Osteocyte (in vitro differentiated cells): Measurements from ENCODE around the gene SCN5A. TPM values are rescaled to one million over a fixed set of nuclear protein-coding genes. Genes with fewer than 3 reads are reported as not detected.
A peak's percentile ranks its signal among the peaks of the same experiment; 100 is the strongest.

Experiments used
- DNase-seq: peaks from one replicate; pipeline ENCODE4 v3.0.0; 2021; ENCODE audit warnings: mixed read lengths; ENCODE audit not compliant: unreplicated experiment; ENCODE audit errors: extremely low spot score
- H3K27ac Mint-ChIP-seq: one replicate; pipeline ENCODE4 v1.8.0; 2021; ENCODE audit warnings: mild to moderate bottlenecking, mixed read lengths; ENCODE audit not compliant: unreplicated experiment
- H3K27me3 Mint-ChIP-seq: one replicate; pipeline ENCODE4 v1.8.0; 2021; ENCODE audit warnings: mixed read lengths; ENCODE audit not compliant: unreplicated experiment
- H3K36me3 Mint-ChIP-seq: one replicate; pipeline ENCODE4 v1.8.0; 2021; ENCODE audit warnings: mixed read lengths; ENCODE audit not compliant: unreplicated experiment
- H3K4me1 Mint-ChIP-seq: one replicate; pipeline ENCODE4 v1.8.0; 2021; ENCODE audit warnings: mixed read lengths; ENCODE audit not compliant: unreplicated experiment
- H3K4me3 Mint-ChIP-seq: one replicate; pipeline ENCODE4 v1.8.0; 2021; ENCODE audit warnings: mild to moderate bottlenecking, moderate library complexity, mixed read lengths; ENCODE audit not compliant: unreplicated experiment
- H3K9me3 Mint-ChIP-seq: one replicate; pipeline ENCODE4 v1.8.0; 2021; ENCODE audit warnings: mixed read lengths; ENCODE audit not compliant: unreplicated experiment
- total RNA-seq: library from RNA; stranded (reverse); gene quantifications from 2 replicates; pipeline ENCODE4 v1.2.1, GENCODE V29; 2021
- TF ChIP-seq, protein P1 (sequence below): fragments of 200-600 bp; sonication (generic); IDR thresholded peaks from 2 replicates; pipeline ENCODE4 v1.5.0; 2021; ENCODE audit warnings: antibody characterized with exemption, mild to moderate bottlenecking, moderate library complexity

Gene SCN5A
- total RNA-seq, 1 donor from 2014 or later = not detected

- TF ChIP-seq, protein P1, sequence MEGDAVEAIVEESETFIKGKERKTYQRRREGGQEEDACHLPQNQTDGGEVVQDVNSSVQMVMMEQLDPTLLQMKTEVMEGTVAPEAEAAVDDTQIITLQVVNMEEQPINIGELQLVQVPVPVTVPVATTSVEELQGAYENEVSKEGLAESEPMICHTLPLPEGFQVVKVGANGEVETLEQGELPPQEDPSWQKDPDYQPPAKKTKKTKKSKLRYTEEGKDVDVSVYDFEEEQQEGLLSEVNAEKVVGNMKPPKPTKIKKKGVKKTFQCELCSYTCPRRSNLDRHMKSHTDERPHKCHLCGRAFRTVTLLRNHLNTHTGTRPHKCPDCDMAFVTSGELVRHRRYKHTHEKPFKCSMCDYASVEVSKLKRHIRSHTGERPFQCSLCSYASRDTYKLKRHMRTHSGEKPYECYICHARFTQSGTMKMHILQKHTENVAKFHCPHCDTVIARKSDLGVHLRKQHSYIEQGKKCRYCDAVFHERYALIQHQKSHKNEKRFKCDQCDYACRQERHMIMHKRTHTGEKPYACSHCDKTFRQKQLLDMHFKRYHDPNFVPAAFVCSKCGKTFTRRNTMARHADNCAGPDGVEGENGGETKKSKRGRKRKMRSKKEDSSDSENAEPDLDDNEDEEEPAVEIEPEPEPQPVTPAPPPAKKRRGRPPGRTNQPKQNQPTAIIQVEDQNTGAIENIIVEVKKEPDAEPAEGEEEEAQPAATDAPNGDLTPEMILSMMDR = no peak
- Mint-ChIP-seq H3K4me3 (no peak overlapping the region), H3K27me3 (no peaks in the 10 kb centered on the region)
Observed at GRCh38 chr3:38583688-38584087, 65.8 kb downstream of the SCN5A start.

DNA sequence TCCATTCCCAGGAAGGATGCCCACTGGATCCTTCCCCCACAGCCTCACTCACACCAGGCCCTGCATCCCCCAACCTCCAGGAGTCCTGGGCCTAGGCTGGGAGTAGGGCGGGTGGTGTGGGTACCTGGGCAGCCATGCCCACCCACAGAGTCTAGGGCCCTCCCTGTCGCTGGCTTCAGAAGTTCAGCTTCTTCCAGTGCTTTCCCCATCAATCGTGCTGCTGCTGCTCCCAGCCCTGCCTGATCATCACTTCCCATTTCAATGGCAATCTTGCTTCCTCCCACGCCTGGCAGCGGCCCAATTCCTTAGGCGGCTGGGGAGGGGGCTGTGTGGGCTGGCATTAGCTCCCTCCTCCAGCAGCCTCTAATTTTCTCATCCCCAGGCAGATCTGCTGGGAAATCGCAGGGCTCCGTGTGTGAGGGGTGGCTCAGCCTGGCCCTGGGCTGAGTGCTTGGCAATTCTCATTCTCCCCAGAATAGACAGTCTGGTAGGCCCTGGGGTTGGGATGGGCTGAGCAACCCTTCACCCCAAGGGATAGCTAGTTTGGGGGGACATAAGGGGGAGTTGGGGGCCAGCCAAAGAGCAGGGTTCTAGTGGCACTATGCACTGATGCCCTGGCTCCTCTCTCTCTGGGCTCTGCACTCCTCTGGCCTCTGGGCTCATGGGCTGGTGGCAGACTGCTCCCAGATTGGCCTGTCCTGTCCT lies 66.4 kb downstream of the SCN5A start:
- TF ChIP-seq, protein P1 = no peak
- Mint-ChIP-seq H3K4me1 (no peaks in the 10 kb centered on the region), H3K27ac (no peak overlapping the region), H3K9me3 (no peaks in the 10 kb centered on the region), H3K36me3 (no peaks in the 10 kb centered on the region), H3K27me3 (no peaks in the 10 kb centered on the region), H3K4me3 (no peak overlapping the region)
- peak; percentile 80 for DNase-seq

More at GRCh38 chr3:38583688-38584087, 65.8 kb downstream of the SCN5A start:
- no peaks in the 10 kb centered on the region for H3K4me1 Mint-ChIP-seq
- H3K9me3 Mint-ChIP-seq = no peaks in the 10 kb centered on the region
- no peak overlapping the region for H3K27ac Mint-ChIP-seq
- no peaks in the 10 kb centered on the region for H3K36me3 Mint-ChIP-seq
- DNase-seq = peak; percentile 62

DNA sequence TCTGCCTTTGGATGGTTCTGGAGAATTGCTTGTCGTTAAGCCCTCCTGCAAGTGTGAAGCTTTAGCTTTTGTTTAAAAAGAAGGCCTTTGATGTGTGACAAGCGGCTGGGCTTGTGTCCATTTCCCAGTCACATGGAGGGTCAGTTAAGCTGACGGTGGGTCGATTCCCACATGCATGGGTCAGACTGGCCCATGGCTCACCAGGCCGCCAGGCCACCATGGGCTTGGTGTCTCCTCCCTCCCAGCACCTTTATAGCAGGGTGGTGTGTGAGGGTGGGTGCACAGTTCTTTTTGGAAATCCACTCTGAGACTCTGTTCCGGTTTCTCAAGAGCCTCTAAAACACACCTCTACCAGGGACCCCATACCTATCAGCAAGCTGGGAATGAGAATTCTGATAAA lies 67.2 kb downstream of the SCN5A start:
- Mint-ChIP-seq H3K4me1 (no peaks in the 10 kb centered on the region), H3K27ac (no peak overlapping the region), H3K4me3 (no peak overlapping the region), H3K36me3 (no peaks in the 10 kb centered on the region), H3K27me3 (no peaks in the 10 kb centered on the region), H3K9me3 (no peaks in the 10 kb centered on the region)
- TF ChIP-seq, protein P1 = no peak
- peak; percentile 71 for DNase-seq

DNA sequence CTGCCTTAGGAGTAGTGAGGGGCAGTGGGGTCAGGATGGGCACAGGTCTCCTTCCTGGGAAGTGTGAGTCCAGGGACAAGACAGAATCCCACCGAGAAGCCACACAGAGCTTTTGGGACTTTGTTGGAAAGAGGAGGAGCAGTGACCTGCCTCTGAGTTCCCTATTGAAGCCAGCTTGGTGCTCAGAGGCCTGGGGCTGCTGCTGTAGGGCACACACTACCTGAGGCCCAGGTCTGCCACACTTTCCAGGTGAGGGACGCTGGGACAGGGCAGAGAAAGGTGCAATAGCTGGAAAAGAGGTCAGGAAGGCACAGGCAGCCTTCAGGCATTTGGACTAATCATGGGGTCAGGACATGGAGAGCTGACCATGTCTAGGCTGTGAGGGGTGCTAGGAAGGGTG lies 67.7 kb downstream of the SCN5A start:
- Mint-ChIP-seq H3K9me3 (no peaks in the 10 kb centered on the region), H3K4me1 (no peaks in the 10 kb centered on the region), H3K27me3 (no peaks in the 10 kb centered on the region), H3K36me3 (no peaks in the 10 kb centered on the region), H3K4me3 (no peak overlapping the region), H3K27ac (no peak overlapping the region)
- TF ChIP-seq, protein P1 = no peak
- peak; percentile 54 for DNase-seq

DNA sequence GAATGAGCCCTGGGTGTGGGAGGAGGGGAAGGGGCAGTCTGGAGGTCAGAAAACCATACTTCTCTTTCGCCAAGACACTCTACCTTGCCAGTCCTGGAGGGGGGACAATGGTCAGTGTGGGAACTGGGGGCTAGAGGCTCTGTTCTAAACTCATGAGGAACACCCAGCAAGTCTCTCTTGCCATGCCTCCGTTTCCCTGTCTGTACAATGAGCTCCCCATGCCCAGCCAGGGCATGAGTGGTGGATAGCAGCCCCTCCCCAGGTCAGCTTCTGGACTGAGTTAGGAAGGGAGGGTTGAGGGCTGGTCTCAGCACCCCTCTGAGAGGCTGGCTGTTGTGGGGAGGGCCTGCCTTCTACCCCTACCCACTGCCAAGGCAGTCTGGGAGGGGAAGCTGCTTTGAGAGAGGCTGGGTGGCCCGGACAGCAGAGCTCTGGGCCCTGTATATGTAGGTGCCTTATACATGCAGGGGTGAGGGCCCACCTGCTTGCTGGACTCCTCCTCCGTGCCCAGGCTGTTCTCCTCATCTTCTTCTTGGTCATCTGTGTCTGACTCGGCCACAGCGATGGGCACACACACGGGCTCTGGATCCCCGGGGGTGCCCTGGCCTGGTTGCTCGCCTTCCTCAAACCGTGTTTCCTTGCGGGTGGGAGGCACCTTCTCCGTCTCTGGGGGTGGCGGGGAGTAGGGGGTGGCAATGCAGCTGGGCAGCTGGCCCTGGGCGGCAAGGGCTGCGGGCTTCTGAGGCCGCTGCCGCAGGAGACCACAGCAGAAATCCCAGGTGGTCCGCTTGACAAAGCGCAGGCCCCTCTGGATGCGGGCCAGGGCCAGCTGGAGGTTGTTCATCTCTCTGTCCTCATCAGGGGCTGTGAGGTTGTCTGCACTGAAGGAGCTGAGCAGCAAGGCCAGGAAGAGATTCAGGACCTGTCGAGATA lies 68.8 kb downstream of the SCN5A start:
- Mint-ChIP-seq H3K9me3 (no peaks in the 10 kb centered on the region), H3K36me3 (no peaks in the 10 kb centered on the region), H3K27me3 (no peaks in the 10 kb centered on the region), H3K4me1 (no peaks in the 10 kb centered on the region), H3K27ac (no peak overlapping the region), H3K4me3 (no peak overlapping the region)
- TF ChIP-seq, protein P1 = no peak
- peak; percentile 70 for DNase-seq
